HG02870 (cell line): ENCODE data around the gene ITPRIP.

Experiments used
- ATAC-seq: cut with Tn5 transposase; IDR thresholded peaks from one replicate; pipeline ENCODE4 v1.9.1; 2021; ENCODE audit warnings: mild to moderate bottlenecking, moderate library complexity; ENCODE audit not compliant: unreplicated experiment

Gene ITPRIP

DNA sequence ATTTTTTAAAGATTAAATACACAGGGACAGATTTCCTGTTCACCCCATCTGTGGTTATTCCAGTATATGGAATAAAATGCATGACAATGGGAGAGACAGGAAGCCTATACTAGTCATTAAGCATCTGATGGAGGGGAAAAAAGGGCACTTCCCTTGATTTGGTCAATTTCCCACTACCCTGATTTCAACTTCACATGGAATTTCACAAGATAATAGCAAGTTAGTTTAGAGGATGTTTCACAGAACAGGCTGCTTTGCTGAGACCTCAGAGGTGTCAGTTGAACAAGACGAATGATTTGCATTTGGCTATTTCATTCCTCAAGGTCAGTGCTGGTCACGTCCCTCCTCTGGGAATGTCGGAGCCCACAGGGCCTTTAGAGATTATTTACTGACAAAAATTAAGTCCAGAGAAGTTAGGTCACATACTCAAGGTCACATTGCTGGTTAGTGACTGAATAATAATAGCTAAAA lies 4.7 kb upstream of the ITPRIP start:
- no peak for ATAC-seq

DNA sequence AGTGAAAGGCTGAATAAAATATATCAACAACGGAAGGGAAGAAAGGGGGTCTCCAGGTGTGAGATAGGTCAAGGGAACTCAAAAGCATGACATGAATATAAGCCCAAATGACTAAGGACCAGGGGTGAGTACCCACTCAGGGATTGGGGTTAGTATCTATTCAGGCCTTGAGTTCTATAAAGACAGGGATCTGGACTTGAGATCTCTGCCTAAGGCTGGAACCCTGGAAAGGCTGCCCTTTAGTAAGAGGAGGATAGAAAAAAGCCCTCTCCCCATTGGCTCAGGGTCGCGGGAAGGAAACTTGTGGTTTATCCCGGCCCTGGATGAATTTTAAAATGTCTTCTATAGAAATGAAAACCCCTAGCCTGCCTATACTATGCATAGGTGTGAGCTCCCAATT lies 2.4 kb upstream of the ITPRIP start:
- no peak for ATAC-seq

DNA sequence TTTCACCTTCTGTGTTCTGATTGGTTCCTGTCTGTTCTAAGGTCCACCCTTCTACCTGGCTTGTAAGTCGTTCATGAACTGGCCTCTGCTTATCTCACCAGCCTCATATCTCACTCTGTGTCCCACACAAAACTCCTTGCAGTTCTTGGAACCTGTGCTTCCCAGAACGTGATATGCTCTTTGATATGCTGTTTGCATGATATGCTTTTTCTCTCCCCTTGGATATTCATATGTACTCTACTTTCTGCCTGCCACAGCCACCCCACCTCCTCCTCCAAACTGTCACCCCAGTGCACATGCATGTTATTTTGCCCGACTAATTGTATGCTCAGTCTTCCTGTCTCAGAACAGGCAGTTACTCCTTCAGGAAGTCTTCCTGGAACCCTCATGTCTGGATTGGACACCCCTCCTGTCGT lies 1.9 kb upstream of the ITPRIP start:
- ATAC-seq: no peak

DNA sequence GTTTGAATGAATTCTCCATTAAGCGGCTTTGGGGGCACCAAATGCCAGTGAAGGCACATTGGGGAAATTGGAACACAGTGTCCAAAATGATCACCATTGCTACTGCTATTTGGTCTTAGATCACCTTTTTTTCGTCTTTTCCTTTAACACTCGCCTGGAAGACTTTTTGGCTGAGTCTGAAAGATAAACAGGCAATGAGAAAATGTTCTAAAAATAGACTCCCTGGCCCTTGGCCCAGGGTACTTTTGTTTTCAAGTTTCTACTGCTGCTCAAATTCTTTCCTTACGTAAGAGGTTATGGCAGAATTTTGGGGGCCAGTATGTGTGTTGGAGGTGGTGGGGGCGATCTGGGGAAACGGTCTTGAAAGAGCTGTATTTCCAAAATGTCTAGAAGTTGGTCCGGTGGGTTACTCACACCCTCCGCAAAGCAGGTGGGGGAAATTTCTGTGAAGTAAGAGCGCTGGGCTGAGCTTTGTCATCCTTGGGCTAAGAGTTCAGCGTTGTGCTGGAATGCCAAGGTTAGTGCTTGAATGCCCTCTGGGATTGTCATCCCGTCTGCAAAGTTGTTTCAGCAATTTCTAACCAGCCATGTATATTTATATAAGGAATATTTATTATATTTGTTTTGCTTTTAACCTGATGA lies 1.3 kb upstream of the ITPRIP start:
- ATAC-seq: no peak

DNA sequence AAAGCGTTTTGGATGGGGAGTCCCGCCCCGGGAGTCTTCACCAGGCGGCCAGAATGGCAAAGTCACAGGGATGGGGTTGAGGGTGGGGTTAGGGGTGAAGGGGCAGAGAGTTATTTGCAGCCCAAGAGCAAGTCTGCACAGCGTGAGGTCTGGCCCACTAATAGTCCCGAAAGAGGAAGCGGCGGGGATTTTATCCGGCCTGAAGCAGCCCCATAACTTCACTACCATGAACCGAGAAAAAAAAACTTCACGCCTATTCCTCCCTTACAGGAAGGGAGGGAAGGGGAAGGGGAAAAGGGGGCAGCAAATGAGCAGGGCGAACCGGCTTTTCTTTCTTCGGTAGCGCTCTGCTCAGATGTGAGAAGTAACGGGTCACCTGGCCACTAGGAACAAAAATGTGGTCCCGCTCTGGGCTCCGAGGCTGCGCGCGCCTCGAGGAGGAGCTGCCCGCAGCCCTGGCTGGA lies 712 bp downstream of the ITPRIP start:
- ATAC-seq: peak; percentile 45

DNA sequence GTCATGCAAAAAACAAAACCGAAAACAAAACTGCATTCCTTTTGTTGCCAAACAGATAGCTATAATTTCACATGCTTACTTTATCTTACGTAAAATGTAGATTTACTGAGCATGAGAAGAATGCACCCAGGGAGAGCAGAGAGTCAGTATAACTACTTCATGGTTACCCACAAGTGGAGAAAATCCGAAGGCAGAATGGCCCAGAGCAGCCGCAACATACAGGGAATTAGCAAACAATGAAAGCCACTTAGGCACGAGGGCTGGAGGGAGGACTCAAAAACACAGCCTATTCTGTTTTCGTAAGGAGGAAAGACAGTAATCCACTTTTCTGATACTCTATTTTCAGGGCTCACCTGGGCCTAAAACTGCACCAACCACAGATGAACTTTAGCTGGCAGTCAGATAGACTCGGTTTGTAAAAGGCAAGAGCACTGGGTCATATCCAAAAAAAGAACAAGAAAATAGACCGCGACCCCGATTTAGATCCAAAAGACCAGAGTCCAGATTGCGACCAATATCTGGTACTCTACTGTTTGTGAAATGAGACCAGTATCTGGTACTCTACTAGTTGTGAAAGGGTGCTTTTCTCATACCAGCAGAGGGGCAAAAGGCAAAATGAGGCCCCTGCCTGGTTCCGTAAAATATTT lies 1.3 kb downstream of the ITPRIP start:
- peak; percentile 24 for ATAC-seq

DNA sequence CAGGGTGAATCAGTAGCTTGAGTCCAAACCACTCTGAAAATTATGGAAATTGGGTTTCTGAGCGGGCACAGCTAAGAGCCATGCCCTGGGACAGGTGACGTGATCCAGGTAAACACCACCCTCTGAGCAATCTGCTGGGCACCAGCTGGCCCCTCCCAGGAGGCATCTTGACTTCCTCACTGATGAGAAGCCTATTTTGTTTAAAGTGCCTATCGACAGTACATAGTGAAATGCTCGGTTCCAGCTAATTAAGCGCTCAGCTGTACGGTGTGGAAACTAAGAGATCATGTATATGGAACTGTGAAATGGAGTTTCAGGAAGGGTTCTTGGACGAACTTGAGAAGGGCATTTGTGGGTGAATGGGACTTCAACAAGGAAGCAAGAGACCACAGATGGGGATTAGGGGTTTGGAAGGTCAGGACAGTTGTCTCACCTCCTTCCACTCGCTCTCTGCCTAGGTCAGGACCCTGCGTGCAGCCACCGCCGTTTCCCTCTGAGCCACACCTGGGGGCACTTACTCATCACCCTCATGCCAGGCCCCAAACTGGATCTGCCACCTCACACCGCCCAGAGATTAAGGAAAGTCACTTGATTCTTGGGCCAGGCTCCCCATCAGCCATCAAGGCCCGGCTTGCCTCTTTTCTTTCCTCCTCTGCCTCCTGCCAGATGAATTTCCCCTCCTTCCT lies 3.2 kb downstream of the ITPRIP start:
- no peak for ATAC-seq

DNA sequence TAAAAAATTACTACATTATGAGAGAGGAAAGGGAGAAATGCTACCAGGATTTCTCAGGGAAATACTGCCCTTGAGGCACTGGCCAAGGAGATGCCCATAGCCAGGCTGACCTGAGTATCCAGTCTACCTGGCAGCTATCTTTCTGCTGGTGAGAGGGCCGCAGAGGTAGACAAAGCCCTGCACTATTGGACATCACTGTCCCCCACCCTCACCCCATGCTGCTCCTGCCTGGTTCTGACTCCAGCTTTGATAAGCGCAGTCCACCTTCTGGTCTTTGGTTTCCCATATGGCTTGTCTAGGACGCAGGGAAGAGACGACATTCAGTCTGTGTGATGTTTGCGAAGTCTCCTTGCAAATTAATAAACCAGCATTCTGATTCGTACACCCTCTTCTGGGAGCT lies 3.7 kb downstream of the ITPRIP start:
- ATAC-seq: no peak

DNA sequence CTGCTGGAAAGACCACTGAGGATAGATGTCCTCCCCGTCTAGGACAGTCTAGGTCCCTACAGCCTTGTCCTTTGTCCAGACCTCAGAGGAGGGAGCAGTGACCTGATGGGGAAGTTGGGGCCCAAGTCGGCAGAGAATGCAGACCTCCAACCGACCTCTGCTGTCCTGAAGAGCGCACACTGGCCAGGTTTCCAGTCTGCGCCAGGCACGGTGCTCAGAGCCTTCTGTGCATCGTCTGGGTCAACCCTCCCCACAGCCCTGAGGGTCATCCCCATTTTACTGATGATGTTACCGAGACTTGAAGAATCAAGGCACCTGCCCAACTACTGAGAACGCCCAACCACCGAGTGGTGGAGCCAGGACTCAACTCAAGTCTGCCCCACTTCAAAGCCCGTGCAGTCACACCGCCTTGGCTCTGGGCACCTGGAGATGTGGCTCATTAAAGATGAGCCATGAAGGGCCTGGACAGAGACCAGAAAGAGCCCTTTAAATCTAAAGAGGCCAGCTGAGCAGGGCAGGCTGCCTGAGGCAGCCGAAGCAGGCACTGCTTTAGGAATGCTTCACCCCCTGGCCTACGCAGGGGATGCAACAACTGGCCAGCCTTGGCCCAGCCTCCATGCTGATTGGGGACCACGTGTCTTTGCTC lies 4.4 kb downstream of the ITPRIP start:
- no peak for ATAC-seq

DNA sequence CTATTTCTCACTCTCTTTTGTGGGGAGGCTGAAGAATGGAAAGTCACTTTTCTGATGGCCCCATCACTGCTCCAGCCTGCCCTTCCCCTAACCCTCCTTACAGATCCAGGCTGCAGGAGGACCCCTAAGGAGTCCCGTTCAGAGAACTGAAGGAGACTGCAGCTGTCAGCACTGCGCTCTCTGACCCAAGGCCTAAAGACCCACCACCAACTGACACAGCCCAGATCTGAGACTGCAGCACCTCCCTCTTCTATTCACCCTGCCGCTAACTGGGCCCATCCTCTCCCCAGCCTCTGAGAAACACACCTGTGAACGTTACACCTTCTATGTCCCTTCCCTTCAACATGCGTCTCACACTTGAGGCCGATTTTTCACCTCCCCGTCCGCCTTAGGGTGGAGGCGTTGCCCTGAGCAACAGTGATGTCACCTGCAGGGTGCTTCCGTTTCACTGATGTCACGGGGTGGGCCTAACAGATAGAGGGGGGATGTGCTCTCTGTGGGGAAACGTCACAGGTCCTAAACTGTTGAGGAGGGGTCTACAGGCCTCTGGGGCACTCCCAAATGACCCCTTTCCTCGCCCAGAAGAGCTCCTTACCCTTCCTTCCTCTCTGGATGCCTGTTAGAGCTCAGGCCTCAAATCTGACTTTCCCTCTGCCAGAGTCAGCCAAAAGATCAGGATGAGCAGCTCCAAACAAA lies 5.1 kb downstream of the ITPRIP start:
- no peak for ATAC-seq

DNA sequence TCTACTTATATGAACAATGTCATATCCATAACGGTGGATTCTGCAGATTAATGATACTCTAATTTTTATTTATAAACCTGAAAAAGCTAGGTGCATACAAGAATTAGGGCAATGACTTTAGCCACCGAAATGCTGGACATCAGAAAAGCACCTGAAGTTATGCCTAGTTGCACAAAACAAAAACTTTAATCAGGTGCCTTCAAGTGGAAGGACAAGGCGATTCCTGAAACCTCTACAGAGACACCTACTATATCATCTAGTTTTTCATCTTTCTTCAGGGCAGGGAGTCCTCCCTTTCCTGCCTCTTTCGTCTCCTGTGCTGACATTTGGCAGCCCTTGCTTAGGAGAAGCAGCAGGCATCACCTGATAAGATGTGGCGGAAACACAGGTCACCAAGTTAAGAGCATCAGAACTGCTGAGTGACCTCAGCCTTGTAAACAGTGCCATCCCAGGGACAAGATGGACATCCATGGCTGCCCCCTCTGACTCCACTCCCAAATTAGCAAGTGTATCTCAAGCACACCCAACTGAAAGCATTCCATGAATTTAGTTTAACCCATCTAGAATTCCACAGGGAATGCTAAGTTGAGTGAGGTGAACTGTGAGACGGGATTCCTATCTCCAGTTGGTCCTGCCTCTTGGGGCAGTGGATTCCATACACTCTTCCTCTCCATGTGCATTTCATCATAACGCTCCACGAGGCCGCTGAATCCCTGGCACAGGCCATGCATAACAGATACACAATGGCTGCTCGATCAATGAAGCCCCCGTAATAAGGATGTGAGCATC lies 5.8 kb downstream of the ITPRIP start:
- ATAC-seq: no peak

DNA sequence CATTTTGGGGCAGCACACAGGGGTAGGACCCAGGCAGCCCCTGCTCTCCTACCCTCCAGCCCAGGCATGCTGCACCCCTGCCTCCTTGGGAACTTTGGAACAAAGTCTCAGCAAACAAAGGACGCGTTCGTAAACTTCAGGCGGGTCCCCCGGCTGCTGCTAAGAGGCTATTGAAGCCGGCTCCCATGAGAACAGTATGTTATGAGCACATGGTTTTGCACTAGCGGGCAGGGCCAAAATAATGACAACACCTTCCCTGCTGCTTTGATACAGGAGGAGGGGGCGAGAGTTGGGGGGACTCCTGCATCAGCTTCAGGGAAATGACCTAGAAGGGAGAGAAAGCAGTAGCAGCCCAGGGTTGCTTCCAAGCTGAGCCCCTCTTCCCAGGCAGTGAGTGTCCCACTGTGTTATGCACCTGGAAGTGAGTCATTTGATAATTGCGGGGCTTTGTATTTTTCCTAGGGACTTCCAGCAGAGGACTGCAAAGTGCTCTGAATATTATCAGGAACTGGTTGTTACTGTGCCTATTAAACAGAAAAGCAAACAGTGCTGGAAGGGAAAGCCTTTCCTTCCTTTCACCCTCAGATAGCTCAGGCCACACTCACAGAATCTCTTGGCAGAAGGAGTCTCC lies 6.9 kb downstream of the ITPRIP start:
- ATAC-seq: no peak

DNA sequence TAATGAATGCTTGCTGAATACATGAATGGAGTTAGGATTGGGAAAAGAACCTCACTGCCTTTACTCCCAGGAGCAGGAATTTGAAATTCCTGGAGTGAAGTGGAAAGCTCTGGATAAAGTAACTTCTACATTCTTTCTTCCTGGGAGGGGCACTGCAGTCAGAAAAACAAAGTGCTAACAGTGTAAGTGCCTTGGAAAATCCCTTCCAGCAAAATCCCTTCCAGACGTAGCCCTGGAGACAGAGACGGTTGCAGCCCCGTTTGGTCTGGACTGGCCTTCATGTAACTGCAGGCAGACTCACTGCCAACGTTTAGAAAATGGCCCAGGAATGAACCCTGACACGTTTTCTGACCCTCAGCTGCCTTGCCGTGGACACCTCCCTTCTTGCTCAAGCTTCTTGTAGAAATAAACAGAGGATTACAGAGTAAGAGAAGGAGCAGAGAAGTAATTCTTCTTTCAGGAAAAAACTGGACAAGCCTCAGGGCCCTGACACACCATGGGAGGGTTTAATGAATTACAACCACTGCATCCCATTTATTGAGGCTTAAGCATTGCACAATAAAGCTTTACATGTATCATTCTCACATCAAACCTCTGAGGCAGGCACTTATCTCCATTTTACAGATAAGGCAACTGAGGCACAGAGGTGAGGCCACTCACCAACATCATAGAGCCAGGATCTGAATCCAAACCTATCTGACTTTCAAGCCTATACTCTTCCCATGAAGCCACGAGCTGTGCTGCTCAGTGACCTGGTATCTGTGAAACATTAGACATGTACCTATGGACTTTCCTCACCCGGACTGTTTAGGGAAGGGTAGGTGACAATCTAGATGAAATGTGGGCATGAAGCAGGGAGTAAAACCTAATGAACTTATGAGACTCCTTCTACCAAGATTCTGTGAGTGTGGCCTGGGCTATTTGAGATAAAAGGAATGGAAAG lies 7.8 kb downstream of the ITPRIP start:
- ATAC-seq: no peak

DNA sequence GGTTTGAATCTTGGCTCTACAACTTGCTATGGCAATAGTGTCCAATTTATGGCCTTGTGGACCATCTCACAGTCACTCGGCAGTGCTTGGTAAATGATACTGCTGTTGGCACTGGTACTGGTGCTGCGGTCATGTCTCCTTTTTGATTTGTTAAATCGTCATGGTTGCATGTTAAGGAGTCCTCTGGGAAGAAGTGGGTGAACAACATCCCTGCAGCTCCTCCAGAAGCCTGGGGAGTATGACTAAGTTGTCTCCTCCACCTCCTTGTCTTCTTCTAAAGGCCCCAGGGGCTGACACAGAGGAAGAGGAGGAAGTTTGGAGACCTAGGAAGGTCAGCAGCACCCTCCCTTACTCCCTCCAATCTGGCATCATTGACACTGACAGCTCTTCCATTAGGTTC lies 8.5 kb downstream of the ITPRIP start:
- ATAC-seq: no peak

DNA sequence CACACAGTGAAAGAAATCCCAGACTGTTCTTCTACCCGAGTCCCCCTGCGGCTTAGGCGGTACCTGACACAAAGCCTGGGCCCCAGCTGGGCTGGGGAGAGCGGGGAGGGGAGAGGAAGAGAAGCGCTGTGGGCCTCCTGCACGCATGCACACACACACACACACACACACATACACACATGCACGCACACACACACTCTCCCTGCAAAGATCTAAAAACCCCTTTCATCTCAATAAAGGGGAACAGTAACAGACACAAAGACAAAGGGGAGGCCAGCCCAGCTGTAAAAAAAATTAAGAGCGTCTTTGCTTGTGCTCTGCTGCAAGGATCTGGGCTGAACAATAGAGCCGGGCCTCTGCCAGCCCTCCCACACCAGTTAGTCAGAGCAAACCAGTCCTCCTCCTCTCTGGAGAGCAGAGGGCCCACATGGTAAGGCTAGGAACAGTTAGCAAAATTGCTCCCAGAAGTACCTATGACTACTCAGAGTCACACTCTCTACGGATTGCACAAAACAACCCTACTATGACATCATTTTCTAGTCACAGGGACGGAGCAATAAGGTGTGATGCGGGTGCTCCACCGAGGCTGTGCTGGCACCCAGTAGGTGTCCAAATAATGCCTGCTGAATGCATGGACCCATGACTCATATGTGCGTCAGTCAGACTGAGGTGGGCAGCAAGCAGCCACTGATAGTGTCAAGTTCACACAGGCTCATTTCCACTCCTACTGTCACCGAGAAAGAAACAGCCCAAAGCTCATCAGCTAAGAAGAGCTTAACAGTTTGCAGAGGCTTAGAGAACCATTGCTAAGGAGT lies 9.2 kb downstream of the ITPRIP start:
- ATAC-seq: peak; percentile 46

DNA sequence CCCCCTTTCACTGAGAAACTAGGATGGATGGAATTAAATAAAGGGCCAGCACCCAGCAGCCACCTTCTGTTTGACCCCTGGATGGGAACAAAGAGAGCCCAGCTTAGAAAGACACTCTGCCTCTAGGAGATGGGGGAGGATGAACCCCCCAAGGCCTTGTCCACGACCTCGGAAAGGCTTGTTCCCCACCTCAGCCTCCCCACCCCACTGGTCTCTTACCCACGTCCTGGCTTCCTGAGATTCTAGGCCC lies 9.7 kb downstream of the ITPRIP start:
- no peak for ATAC-seq

DNA sequence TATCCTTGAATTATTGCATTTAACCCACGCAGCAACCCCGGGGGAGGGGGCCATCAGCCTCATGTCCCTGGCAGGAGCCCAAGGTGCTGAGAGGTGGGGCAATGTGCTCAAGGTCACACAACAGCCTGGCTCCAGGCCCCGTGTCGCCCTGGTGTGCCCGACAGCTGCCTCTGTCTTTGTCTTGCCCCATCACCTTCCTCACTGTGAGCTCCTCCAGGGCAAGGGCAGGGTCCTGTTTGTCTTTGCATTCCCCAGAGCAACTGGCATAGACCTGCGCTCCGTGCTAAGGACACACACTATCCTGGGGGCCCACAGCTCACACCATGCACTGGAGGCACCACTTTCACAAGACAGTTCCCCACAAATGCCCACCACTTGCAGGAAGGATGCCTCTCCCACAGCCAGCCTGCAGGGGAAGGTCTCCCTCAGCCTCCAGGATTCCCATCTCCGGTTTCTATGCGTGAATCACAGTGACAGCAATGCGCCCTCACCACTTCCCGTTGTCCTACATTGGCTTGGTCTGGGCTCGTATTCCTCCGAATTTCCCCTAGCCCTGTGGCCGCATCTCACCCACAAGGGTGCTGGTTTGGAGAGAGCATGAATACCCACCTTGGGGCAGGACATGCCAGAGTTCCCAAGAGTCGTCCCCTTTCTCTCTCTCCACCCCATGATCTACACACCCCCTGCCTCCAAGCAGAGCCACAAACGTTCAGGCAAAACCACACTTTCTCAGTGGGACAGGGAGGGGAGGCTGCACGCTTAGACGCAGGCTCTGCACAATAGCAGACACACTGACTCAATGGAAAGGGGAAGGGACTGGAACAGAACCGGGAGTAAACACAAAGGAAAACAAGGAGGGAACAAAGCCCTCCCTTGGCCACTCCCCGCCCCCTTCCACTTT lies 10.3 kb downstream of the ITPRIP start:
- ATAC-seq: no peak
